NB4 (cell line): ENCODE results near the gene CASZ1.

Source experiments
- DNase-seq: peaks from one replicate; pipeline ENCODE4 v3.0.0; 2010; ENCODE audit warnings: low read depth
- H3K4me3 ChIP-seq: one replicate; pipeline ENCODE4 v1.5.1; 2011; ENCODE audit warnings: mild to moderate bottlenecking, low read depth, low read length, moderate library complexity
- MYC ChIP-seq: IDR thresholded peaks from 2 replicates; pipeline ENCODE4 v1.6.1; 2011; ENCODE audit warnings: low read depth, low read length
- POLR2A ChIP-seq: IDR thresholded peaks from 2 replicates; pipeline ENCODE4 v1.6.1; 2011; ENCODE audit warnings: mild to moderate bottlenecking; ENCODE audit not compliant: insufficient read length; ENCODE audit errors: extremely low read depth
- TF ChIP-seq, protein P1 (sequence below): IDR thresholded peaks from one replicate; pipeline ENCODE4 v1.5.1; 2012; ENCODE audit warnings: low read depth, low read length
- TF ChIP-seq, protein P2 (sequence below): IDR thresholded peaks from 2 replicates; pipeline ENCODE4 v1.6.1; 2011; ENCODE audit warnings: low read depth, low read length

CASZ1 gene

DNA sequence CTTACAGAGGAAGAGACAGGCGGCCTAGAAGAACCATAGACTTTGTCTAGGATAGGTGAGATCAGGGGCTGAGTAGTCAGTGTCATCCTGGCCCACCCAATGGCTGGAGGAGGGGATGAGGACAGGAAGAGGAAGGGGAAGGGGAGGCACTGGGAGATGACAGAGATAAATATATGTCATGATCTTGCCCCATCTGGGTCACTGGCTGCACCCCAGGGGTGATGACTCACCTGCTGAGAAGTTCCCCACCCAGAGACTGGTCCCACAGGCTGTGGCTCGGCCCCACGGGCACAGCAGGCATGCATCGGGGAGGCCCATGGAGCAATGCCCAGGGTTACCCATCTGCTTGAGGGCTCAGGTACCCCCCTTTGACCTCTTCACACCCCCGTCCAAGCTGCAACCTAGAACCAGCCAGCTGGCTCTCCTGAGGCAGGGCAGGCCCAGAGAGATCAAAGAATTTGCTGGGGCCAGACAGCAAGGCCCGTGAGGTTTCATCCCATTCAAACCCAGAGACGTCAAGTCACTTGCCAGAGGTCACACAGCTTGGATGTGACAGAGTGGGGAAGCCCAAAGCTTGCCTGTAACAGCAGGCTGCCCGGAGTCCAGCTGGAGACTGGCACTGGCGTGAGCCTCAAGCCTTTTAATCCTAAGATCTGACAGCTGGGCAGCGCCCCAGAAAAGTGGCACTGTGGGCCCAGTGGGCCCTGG, 34.7 kb upstream of the CASZ1 start:
- peak; percentile 84 for DNase-seq
- no peak for TF ChIP-seq MYC
- TF ChIP-seq, protein P1, sequence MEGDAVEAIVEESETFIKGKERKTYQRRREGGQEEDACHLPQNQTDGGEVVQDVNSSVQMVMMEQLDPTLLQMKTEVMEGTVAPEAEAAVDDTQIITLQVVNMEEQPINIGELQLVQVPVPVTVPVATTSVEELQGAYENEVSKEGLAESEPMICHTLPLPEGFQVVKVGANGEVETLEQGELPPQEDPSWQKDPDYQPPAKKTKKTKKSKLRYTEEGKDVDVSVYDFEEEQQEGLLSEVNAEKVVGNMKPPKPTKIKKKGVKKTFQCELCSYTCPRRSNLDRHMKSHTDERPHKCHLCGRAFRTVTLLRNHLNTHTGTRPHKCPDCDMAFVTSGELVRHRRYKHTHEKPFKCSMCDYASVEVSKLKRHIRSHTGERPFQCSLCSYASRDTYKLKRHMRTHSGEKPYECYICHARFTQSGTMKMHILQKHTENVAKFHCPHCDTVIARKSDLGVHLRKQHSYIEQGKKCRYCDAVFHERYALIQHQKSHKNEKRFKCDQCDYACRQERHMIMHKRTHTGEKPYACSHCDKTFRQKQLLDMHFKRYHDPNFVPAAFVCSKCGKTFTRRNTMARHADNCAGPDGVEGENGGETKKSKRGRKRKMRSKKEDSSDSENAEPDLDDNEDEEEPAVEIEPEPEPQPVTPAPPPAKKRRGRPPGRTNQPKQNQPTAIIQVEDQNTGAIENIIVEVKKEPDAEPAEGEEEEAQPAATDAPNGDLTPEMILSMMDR, result no peak
- TF ChIP-seq POLR2A, result no peak
- TF ChIP-seq, protein P2, sequence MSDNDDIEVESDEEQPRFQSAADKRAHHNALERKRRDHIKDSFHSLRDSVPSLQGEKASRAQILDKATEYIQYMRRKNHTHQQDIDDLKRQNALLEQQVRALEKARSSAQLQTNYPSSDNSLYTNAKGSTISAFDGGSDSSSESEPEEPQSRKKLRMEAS, result no peak
- H3K4me3 ChIP-seq, result no peak overlapping the region

DNA sequence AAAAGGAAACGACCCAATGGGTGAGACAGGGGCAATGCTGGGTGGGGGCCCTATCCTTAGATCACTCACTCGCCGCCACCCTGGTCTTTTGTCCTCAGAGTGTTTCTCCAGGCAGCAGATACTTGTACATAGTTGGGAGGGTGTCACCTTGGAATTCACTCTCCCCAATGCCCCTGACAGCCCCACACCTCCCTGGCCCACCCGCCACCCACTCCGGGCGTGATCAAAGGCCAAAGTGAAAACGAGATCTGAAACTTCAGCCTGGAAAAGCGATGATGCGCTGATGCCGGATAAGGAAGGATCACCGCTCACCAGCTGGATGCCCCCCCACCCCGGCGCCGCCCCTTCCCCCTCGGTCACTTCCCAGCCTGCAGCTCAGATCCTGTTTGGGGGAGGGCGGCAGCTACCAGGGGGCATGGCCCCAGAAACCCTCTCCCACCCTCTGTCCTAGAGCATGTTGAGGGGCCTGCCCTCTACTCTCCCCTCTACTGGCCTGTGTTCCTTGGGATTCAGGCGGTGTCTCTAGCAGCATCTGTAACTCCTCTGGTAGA, 33.6 kb upstream of the CASZ1 start:
- TF ChIP-seq, protein P2, result no peak
- TF ChIP-seq MYC (no peak), POLR2A (no peak)
- TF ChIP-seq, protein P1, result no peak
- H3K4me3 ChIP-seq, result no peak overlapping the region
- no peak for DNase-seq

DNA sequence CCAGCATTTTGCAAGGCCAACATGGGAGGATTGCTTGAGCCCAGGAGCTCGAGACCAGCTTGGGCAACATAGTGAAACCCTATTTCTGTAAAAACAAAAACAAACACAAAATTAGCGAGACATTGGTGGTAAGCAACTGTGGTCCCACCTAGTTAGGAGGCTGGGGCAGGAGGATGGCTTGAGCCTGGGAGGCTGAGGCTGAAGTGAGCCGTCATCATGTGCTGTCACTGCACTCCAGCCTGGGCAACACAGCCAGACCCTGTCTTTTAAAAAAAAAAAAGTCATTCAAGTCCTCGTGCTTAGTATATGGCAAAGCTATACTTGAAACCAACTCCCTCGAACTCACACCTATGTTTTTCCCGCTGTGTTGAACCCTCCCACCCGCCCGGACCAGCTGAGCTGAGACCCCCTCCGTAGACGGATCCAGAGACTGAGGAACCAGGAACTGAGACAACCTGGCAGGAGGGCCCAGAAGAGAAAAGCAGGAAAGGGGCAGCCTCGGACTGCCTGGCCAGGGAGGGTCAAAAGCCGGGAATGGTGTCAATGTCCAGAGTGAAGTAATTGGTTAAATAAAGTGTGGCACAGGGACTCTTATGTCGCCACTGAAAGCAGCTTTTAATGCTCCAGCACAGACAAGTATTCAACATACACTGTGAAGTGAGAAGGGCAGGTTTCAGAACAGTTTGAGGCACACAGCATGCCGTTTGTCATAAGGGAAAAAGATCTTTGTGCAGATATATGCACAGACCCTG, 32.8 kb upstream of the CASZ1 start:
- TF ChIP-seq, protein P2, result no peak
- no peak for TF ChIP-seq POLR2A
- TF ChIP-seq MYC, result no peak
- TF ChIP-seq, protein P1, result no peak
- no peak overlapping the region for H3K4me3 ChIP-seq
- DNase-seq, result no peak

DNA sequence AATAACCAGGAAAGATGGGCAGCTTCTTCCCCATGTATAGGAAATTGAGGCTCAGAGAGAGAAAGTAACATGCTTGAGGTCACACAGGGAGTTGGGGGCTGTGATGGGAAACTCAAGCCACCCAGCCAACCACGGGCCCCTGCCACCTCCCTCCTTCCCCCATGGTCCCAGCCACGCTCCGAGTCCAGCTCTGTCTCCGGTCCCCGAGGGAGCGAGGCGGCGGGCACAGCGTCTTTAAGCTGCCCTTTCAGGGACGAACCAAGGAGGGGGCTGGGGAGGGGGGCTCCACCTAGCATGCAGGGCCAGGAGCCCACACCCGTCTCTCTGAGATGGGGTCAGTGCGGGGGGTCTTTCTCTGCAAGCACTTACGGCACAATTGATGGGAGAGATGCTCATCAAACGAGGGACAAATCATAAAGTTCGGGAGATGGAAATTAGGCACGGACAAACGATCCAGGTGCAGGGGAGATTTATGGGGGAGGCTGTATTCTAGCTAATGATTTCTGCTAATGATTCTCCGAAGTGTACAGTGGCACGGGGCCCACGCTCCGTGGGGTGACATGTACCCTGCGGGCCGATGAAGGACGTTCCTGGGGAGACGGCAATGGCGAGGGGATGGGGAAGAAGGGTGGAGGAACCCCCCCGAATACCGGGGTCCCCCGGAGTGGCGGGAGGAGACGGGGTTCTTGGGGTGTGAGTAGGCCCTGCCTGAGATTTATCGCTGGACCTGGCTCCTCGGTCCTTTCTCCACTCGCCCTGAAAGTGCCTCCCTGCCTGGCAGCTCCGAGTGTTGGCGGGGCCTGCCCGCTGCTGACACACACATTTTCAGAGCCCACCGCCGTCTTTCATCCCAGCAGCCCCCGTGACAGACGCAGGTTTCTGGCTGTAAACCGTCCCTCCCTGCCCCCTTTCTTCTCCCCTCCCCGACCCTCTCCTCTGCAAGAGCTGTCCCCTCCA, 31.2 kb upstream of the CASZ1 start:
- no peak for DNase-seq
- H3K4me3 ChIP-seq, result no peak overlapping the region
- TF ChIP-seq, protein P2, result no peak
- TF ChIP-seq POLR2A (no peak), MYC (no peak)

DNA sequence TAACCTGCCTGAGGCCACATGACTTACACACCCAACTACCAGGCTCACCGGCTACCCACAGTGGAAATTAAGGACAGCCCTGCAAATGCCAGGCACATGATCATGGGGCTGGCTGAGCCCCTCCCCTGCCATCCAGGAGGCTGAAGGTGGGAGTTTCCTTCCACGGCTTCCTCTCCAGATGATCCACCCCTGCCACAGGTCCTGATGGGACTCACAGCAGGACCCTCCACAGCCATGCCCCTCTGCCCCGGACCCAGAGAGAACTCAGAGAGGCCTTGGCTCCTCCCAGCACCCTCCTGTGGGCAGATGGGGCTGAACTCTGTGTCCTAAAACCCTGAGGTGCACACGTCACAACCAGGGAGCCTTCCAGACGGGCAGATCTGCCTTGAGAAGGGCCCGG, 29.1 kb upstream of the CASZ1 start:
- H3K4me3 ChIP-seq, result no peak overlapping the region
- no peak for DNase-seq
- TF ChIP-seq, protein P1, result no peak
- TF ChIP-seq MYC (no peak), POLR2A (no peak)
- TF ChIP-seq, protein P2, result no peak
